H1 (cell line): ENCODE results near the gene SLC6A19. TPM values are rescaled to one million over a fixed set of nuclear protein-coding genes. Genes with fewer than 3 reads are reported as not detected.

ENCODE experiments used
- CTCF ChIA-PET: fragments of 300-600 bp; sonication (Branson Sonifier 250); formaldehyde crosslinking; loops from one replicate; lab custom pipeline; 2021; ENCODE audit not compliant: partially characterized antibody; lab: Charles Lee
- POLR2A ChIA-PET: fragments of 300-600 bp; sonication (Branson Sonifier 250); formaldehyde crosslinking; loops from one replicate; lab custom pipeline; 2021; ENCODE audit warnings: inconsistent platforms; ENCODE audit not compliant: partially characterized antibody; lab: Charles Lee
- DNase-seq, 2 experiments: peaks; one replicate each; pipeline versions ENCODE4 v3.0.0 to v3.0.0-alpha.2; 2010 to 2022; ENCODE audit warnings: low spot score in 2 of 2, low read depth in 1 of 2, mixed read lengths in 1 of 2
- FAIRE-seq: peaks from 2 replicates; lab custom pipeline; 2011; peaks lifted over from hg19 to GRCh38; lab: Jason Lieb, UNC
- H2AFZ ChIP-seq: 2 replicates; pipeline ENCODE4 v1.8.1; 2012; ENCODE audit warnings: low read length, inconsistent platforms
- H2AK5ac ChIP-seq: 2 replicates; pipeline ENCODE4 v1.6.1; 2013; ENCODE audit warnings: low read depth, low read length
- H2BK120ac ChIP-seq: replicated peaks from 2 replicates; pipeline ENCODE3; 2013; ENCODE audit warnings: low read depth, low read length, inconsistent platforms
- H2BK12ac ChIP-seq: 2 replicates; pipeline ENCODE4 v1.6.1; 2013; ENCODE audit warnings: low read depth, low read length
- H2BK15ac ChIP-seq: 2 replicates; pipeline ENCODE4 v1.6.1; 2013; ENCODE audit warnings: low read length
- H2BK20ac ChIP-seq: 2 replicates; pipeline ENCODE4 v1.6.1; 2013; ENCODE audit warnings: low read length
- H2BK5ac ChIP-seq: 2 replicates; pipeline ENCODE4 v1.6.1; 2013; ENCODE audit warnings: low read depth, low read length
- H3K14ac ChIP-seq: 2 replicates; pipeline ENCODE4 v1.6.1; 2013; ENCODE audit warnings: inconsistent platforms; ENCODE audit not compliant: insufficient read length
- H3K18ac ChIP-seq: 2 replicates; pipeline ENCODE4 v1.6.1; 2013; ENCODE audit warnings: low read length; ENCODE audit errors: extremely low read depth
- H3K23ac ChIP-seq: 2 replicates; pipeline ENCODE4 v1.6.1; 2013; ENCODE audit warnings: inconsistent platforms; ENCODE audit not compliant: insufficient read length
- H3K23me2 ChIP-seq: 2 replicates; pipeline ENCODE4 v1.6.1; 2013; ENCODE audit warnings: low read depth, low read length
- H3K27ac ChIP-seq: 2 replicates; pipeline ENCODE4 v1.6.1; 2011; ENCODE audit warnings: low read depth, low read length, inconsistent platforms
- H3K27me3 ChIP-seq, 4 experiments: replicated peaks in 1 of 4; 1 replicate in 1 of 4; 2 replicates in 3 of 4; pipeline versions ENCODE4 v1.6.1 to v1.8.1; 2011 to 2013; ENCODE audit warnings: low read length in 3 of 4, mild to moderate bottlenecking in 3 of 4, inconsistent platforms in 2 of 4, mixed read lengths in 2 of 4, moderate library complexity in 1 of 4; ENCODE audit not compliant: control insufficient read depth in 3 of 4, insufficient read depth in 3 of 4; ENCODE audit errors: extremely low read depth in 1 of 4
- H3K36me3 ChIP-seq, 4 experiments: 2 replicates each; pipeline versions ENCODE4 v1.6.1 to v1.8.1; 2011 to 2013; ENCODE audit warnings: mild to moderate bottlenecking in 4 of 4, low read length in 3 of 4, moderate library complexity in 2 of 4, control low read depth in 1 of 4, inconsistent platforms in 1 of 4; ENCODE audit not compliant: insufficient read depth in 4 of 4, control insufficient read depth in 2 of 4
- H3K4ac ChIP-seq: replicated peaks from 2 replicates; pipeline ENCODE3; 2013; ENCODE audit warnings: low read length, low read depth, mixed read lengths, inconsistent platforms; ENCODE audit not compliant: insufficient read length
- H3K4me1 ChIP-seq, 4 experiments: replicated peaks in 1 of 4; 1 replicate in 1 of 4; 2 replicates in 3 of 4; pipeline versions ENCODE4 v1.6.1 to v1.8.1; 2011 to 2013; ENCODE audit warnings: low read length in 3 of 4, inconsistent platforms in 2 of 4, mixed read lengths in 1 of 4; ENCODE audit not compliant: insufficient read depth in 4 of 4, control insufficient read depth in 3 of 4
- H3K4me2 ChIP-seq, 2 experiments: 2 replicates each; pipeline versions ENCODE4 v1.6.1 to v1.8.1; 2011 to 2013; ENCODE audit warnings: low read depth in 2 of 2, low read length in 2 of 2, control low read depth in 1 of 2, inconsistent platforms in 1 of 2, mild to moderate bottlenecking in 1 of 2; ENCODE audit not compliant: insufficient read depth in 1 of 2
- H3K4me3 ChIP-seq, 4 experiments: fragments of 200-600, 300-600 bp in 1 of 4; sonication (generic), shearing (Covaris generic), sonication (Bioruptor Twin) in 1 of 4; 2 replicates each; pipeline versions ENCODE4 v1.5.1 to v1.8.1; 2011 to 2016; ENCODE audit warnings: low read length in 4 of 4, low read depth in 3 of 4, control low read depth in 2 of 4, inconsistent platforms in 2 of 4, mild to moderate bottlenecking in 2 of 4, mixed read lengths in 1 of 4, moderate library complexity in 1 of 4; ENCODE audit not compliant: insufficient read depth in 2 of 4; ENCODE audit errors: extremely low read depth in 1 of 4
- H3K56ac ChIP-seq: replicated peaks from 2 replicates; pipeline ENCODE3; 2013; ENCODE audit warnings: low read depth, mild to moderate bottlenecking, mixed read lengths, low read length, inconsistent platforms; ENCODE audit not compliant: insufficient read length
- H3K79me1 ChIP-seq: 2 replicates; pipeline ENCODE4 v1.6.1; 2013; ENCODE audit warnings: low read depth, low read length, control low read depth
- H3K79me2 ChIP-seq, 2 experiments: 2 replicates each; pipeline versions ENCODE4 v1.6.1 to v1.8.1; 2012 to 2013; ENCODE audit warnings: low read length in 2 of 2, mild to moderate bottlenecking in 2 of 2, inconsistent platforms in 1 of 2; ENCODE audit not compliant: insufficient read depth in 2 of 2, control insufficient read depth in 1 of 2
- H3K9ac ChIP-seq, 4 experiments: replicated peaks in 1 of 4; 1 replicate in 1 of 4; 2 replicates in 3 of 4; pipeline versions ENCODE4 v1.6.1 to v1.8.1; 2011 to 2013; ENCODE audit warnings: low read depth in 3 of 4, low read length in 3 of 4, control low read depth in 2 of 4, mild to moderate bottlenecking in 2 of 4, moderate library complexity in 2 of 4, inconsistent platforms in 1 of 4; ENCODE audit errors: extremely low read depth in 1 of 4
- H3K9me3 ChIP-seq, 2 experiments: 2 replicates each; pipeline versions ENCODE4 v1.6.1 to v1.8.1; 2012 to 2013; ENCODE audit warnings: mild to moderate bottlenecking in 2 of 2, moderate library complexity in 2 of 2, control low read depth in 1 of 2, inconsistent platforms in 1 of 2, low read depth in 1 of 2, low read length in 1 of 2, mixed read lengths in 1 of 2; ENCODE audit not compliant: insufficient read depth in 2 of 2
- H4K20me1 ChIP-seq, 2 experiments: replicated peaks in 1 of 2; 2 replicates each; pipeline versions ENCODE3 to v1.8.1; 2011 to 2013; ENCODE audit warnings: inconsistent platforms in 2 of 2, low read length in 2 of 2, mild to moderate bottlenecking in 1 of 2; ENCODE audit not compliant: insufficient read depth in 2 of 2, control insufficient read depth in 1 of 2
- H4K5ac ChIP-seq: 2 replicates; pipeline ENCODE4 v1.6.1; 2013; ENCODE audit warnings: low read length, low read depth, mixed read lengths, inconsistent platforms; ENCODE audit not compliant: insufficient read length
- H4K8ac ChIP-seq: 2 replicates; pipeline ENCODE4 v1.8.0; 2013; ENCODE audit warnings: mild to moderate bottlenecking, moderate library complexity, low read length, inconsistent platforms; ENCODE audit not compliant: insufficient read depth; ENCODE audit errors: extremely low read depth
- H4K91ac ChIP-seq: replicated peaks from 2 replicates; pipeline ENCODE3; 2013; ENCODE audit warnings: low read length, mixed read lengths, inconsistent platforms; ENCODE audit not compliant: insufficient read length
- CBX5 ChIP-seq: fragments of 300-800, 300-1000 bp; sonication (generic); IDR thresholded peaks from 2 replicates; pipeline ENCODE4 v1.7.1; 2016; ENCODE audit warnings: antibody characterized with exemption, low read length, low read depth
- CHD1 ChIP-seq: IDR thresholded peaks from 2 replicates; pipeline ENCODE4 v1.6.1; 2012; ENCODE audit warnings: low read depth, low read length, improper control_type of control experiment
- CHD2 ChIP-seq: IDR thresholded peaks from 2 replicates; pipeline ENCODE4 v1.6.1; 2012; ENCODE audit warnings: low read length, improper control_type of control experiment
- CTBP2 ChIP-seq: IDR thresholded peaks from 2 replicates; pipeline ENCODE4 v1.7.0; 2011; ENCODE audit warnings: borderline replicate concordance, mild to moderate bottlenecking, moderate library complexity, mixed read lengths, low read length; ENCODE audit not compliant: insufficient read depth, insufficient read length
- GABPA ChIP-seq: IDR thresholded peaks from 2 replicates; pipeline ENCODE4 v1.6.1; 2011; ENCODE audit warnings: mild to moderate bottlenecking, low read length, moderate library complexity, borderline replicate concordance; ENCODE audit not compliant: insufficient read depth
- GTF2F1 ChIP-seq: IDR thresholded peaks from 2 replicates; pipeline ENCODE4 v1.6.1; 2012; ENCODE audit warnings: low read depth, low read length, improper control_type of control experiment, borderline replicate concordance
- JUN ChIP-seq: IDR thresholded peaks from 2 replicates; pipeline ENCODE4 v1.6.1; 2011; ENCODE audit warnings: low read depth, mild to moderate bottlenecking, improper control_type of control experiment, low read length
- KDM5A ChIP-seq: fragments of 200-600 bp; IDR thresholded peaks from 2 replicates; pipeline ENCODE4 v1.7.1; 2012; ENCODE audit warnings: mild to moderate bottlenecking, low read length, inconsistent platforms, mixed read lengths
- RBBP5 ChIP-seq: IDR thresholded peaks from 2 replicates; pipeline ENCODE4 v1.7.1; 2012; ENCODE audit warnings: low read depth, mild to moderate bottlenecking, inconsistent platforms, low read length, moderate library complexity, borderline replicate concordance
- SUZ12 ChIP-seq: fragments of 200-600 bp; sonication (generic); IDR thresholded peaks from 2 replicates; pipeline ENCODE4 v1.6.1; 2012; ENCODE audit warnings: mild to moderate bottlenecking, inconsistent platforms, low read length, moderate library complexity, mixed read lengths
- TAF7 ChIP-seq: optimal IDR thresholded peaks from 2 replicates; pipeline ENCODE3; 2011; ENCODE audit warnings: low read depth, mild to moderate bottlenecking, inconsistent platforms, low read length, moderate library complexity, borderline replicate concordance
- TBP ChIP-seq: IDR thresholded peaks from 2 replicates; pipeline ENCODE4 v1.6.1; 2011; ENCODE audit warnings: low read depth, low read length, improper control_type of control experiment
- YY1 ChIP-seq: IDR thresholded peaks from 2 replicates; pipeline ENCODE4 v1.6.1; 2011; ENCODE audit warnings: low read depth, mild to moderate bottlenecking, low read length
- WGBS, 2 experiments: shearing (Covaris generic) in 1 of 2; methylation state at CpG; one replicate each; pipeline versions ENCODE4 v1.1.6 to v1.1.7; 2013 to 2015; ENCODE audit warnings: low lambda C conversion rate in 2 of 2, mixed read lengths in 2 of 2, inconsistent platforms in 1 of 2, low coverage in 1 of 2, missing lambda C conversion rate in 1 of 2; ENCODE audit not compliant: insufficient replicate concordance in 2 of 2, insufficient coverage in 1 of 2, insufficient read length in 1 of 2; ENCODE audit errors: extremely low coverage in 1 of 2, missing lambda C conversion rate in 1 of 2; 5-methylcytosine and 5-hydroxymethylcytosine counted together
- polyA plus RNA-seq, 7 experiments: library from polyadenylated mRNA; depleted of rRNA in 3 of 7; stranded (reverse) in 5 of 7; unstranded in 2 of 7; fragments of >200 nt in 5 of 7; fragments of 200-250 nt in 2 of 7; gene quantifications; 1 replicate in 5 of 7; 2 replicates in 1 of 7; 4 replicates in 1 of 7; pipeline versions ENCODE4 v1.2.1 to v1.2.3, GENCODE V29; 2011 to 2013; ENCODE audit warnings: missing spikeins in 2 of 7, mixed read lengths in 2 of 7
- total RNA-seq: library from RNA; stranded (reverse); fragmentation: NEBNext Ultra II Directional; extraction: Animal tissue kit (Norgen Biotek cat#: 25700); gene quantifications from 2 replicates; pipeline ENCODE4 v1.2.1, GENCODE V29; 2021

Gene SLC6A19
- total and polyA plus RNA-seq, 2 of the 8 experiments (the other 6 are each of a cell fraction or from before 2014, with no cell fraction given): 0.02 TPM; not detected in 1

DNA sequence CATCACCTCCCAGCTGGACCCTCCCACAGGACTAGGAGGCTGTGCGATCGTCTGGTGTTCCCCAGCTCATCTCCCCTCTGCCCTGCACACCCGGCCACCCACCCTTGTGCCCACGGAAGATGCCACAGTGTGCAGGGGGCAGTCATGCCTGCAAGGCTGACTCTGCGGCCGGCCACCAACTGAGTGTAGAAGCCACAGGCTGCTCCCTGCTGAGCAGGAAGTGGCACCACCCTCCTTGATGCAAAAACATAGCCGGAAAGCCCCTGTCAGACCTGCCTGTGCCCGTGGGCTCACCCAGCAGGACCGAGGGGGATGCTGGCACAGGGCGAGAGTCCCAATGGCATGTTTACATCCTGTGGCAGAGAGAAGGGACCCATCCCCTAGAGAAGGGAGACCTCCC, 49.2 kb upstream of the SLC6A19 start:
- no peak overlapping the region for H3K9ac ChIP-seq
- H3K4ac ChIP-seq: no peak overlapping the region
- ChIA-PET POLR2A (interaction anchor here (1.0 to 1.4 kb wide), 2 partner anchors 9 to 10 kb away, joined by 3 read pairs; no protein-coding TSS in a partner anchor), CTCF (interaction anchor here (0.8 to 3.1 kb wide), 7 partner anchors 12 to 159 kb away, joined by 3 to 19 read pairs (median 4); no protein-coding TSS in a partner anchor)
- H3K4me2 ChIP-seq: no peak overlapping the region
- H4K8ac ChIP-seq: no peak overlapping the region; the same call in 1 of the 2 replicates
- H2AK5ac ChIP-seq: no peak overlapping the region
- no peak overlapping the region for H3K14ac ChIP-seq
- TF ChIP-seq TBP (no peak), GTF2F1 (no peak), RBBP5 (no peak), JUN (no peak), TAF7 (no peak), CTBP2 (no peak), GABPA (no peak), KDM5A (no peak), SUZ12 (no peak), CHD1 (no peak), YY1 (no peak), CHD2 (no peak), CBX5 (no peak)
- H3K23ac ChIP-seq: no peak overlapping the region
- H2BK20ac ChIP-seq: no peak overlapping the region
- no peak for DNase-seq
- H3K9me3 ChIP-seq: peaks cover 3 to 6% of the 10 kb centered on the region in 2 experiments; a peak in 2 of 4 replicates
- H2BK15ac ChIP-seq: no peak overlapping the region
- no peaks in the 10 kb centered on the region for H3K79me1 ChIP-seq
- no peak overlapping the region for H2BK120ac ChIP-seq
- peaks cover 13 to 35% (median 29%) of the 10 kb centered on the region in 4 experiments for H3K27me3 ChIP-seq
- H3K18ac ChIP-seq: no peak overlapping the region; the same call in 1 of the 2 replicates
- H2AFZ ChIP-seq: no peak overlapping the region
- peaks cover 3% of the 10 kb centered on the region; the same call in 1 of the 2 replicates for H3K23me2 ChIP-seq
- no peak overlapping the region for H3K27ac ChIP-seq
- H2BK12ac ChIP-seq: no peak overlapping the region
- no peaks in the 10 kb centered on the region; a peak in 1 of 8 replicates for H3K36me3 ChIP-seq
- H4K20me1 ChIP-seq: peaks cover 2 to 9% of the 10 kb centered on the region in 2 experiments
- H4K91ac ChIP-seq: no peak overlapping the region
- no peak overlapping the region for H2BK5ac ChIP-seq
- no peak overlapping the region for H3K56ac ChIP-seq
- no peaks in the 10 kb centered on the region for H3K79me2 ChIP-seq
- FAIRE-seq: no peak
- no peak overlapping the region for H4K5ac ChIP-seq
- 92% methylated on average over 8 of the region's 10 CpGs; no CpG with 5 or more reads in 1 of the 2 experiments for WGBS, 2 experiments
- peaks cover 0 to 3% (median under 1%) of the 10 kb centered on the region in 4 experiments; a peak in 2 of 7 replicates for H3K4me1 ChIP-seq
- no peak overlapping the region for H3K4me3 ChIP-seq
